Endothelial cell of umbilical vein (primary cell): Measurements from ENCODE around the gene RBM22. TPM values are rescaled to one million over a fixed set of nuclear protein-coding genes. Genes with fewer than 3 reads are reported as not detected.
A peak's percentile ranks its signal among the peaks of the same experiment; 100 is the strongest.

Experiments used
- BruUV-seq: library from RNA; stranded (reverse); fragments of 400-500 nt; replicated peaks from 2 replicates; lab custom pipeline; 2021; lab: Mats Ljungman, UMichigan
- CTCF ChIA-PET: fragments of 300-600, 350-600 bp; sonication (Branson Sonifier 250); formaldehyde crosslinking; loops from one replicate; lab custom pipeline; 2021; ENCODE audit warnings: antibody characterized with exemption, inconsistent platforms; lab: Charles Lee
- POLR2A ChIA-PET: fragments of 300-600, 350-600 bp; sonication (Branson Sonifier 250); formaldehyde crosslinking; loops from one replicate; lab custom pipeline; 2021; ENCODE audit warnings: antibody characterized with exemption, inconsistent platforms; lab: Charles Lee
- DNase-seq: peaks from one replicate; pipeline ENCODE4 v3.0.0-alpha.2; 2011; ENCODE audit warnings: low read depth, low spot score
- FAIRE-seq: peaks from 2 replicates; lab custom pipeline; 2011; peaks lifted over from hg19 to GRCh38; lab: Jason Lieb, UNC
- H2AFZ ChIP-seq: 2 replicates; pipeline ENCODE4 v1.6.0; 2012; ENCODE audit warnings: low read depth, low read length, control low read depth, inconsistent platforms
- H3K27ac ChIP-seq: 2 replicates; pipeline ENCODE4 v1.5.1; 2011; ENCODE audit warnings: low read depth, mild to moderate bottlenecking, control low read depth, low read length, moderate library complexity; ENCODE audit not compliant: insufficient read depth
- H3K27me3 ChIP-seq, 2 experiments: 2 replicates each; pipeline versions ENCODE4 v1.6.0 to v1.6.1; 2011; ENCODE audit warnings: low read length in 2 of 2, mixed read lengths in 1 of 2; ENCODE audit not compliant: control insufficient read depth in 2 of 2, insufficient read depth in 2 of 2
- H3K36me3 ChIP-seq, 2 experiments: 2 replicates in 1 of 2; 3 replicates in 1 of 2; pipeline ENCODE4 v1.5.1; 2011; ENCODE audit warnings: low read length in 2 of 2, mild to moderate bottlenecking in 1 of 2, moderate library complexity in 1 of 2; ENCODE audit not compliant: control insufficient read depth in 2 of 2, insufficient read depth in 2 of 2; ENCODE audit errors: extremely low read depth in 1 of 2
- H3K4me1 ChIP-seq: 3 replicates; pipeline ENCODE4 v1.5.1; 2011; ENCODE audit warnings: mild to moderate bottlenecking, low read length; ENCODE audit not compliant: control insufficient read depth, insufficient read depth; ENCODE audit errors: extremely low read depth
- H3K4me2 ChIP-seq: 2 replicates; pipeline ENCODE4 v1.6.1; 2011; ENCODE audit warnings: low read length, control low read depth, mixed read lengths; ENCODE audit not compliant: insufficient read depth
- H3K4me3 ChIP-seq, 3 experiments: fragments of 200-600 bp in 1 of 3; sonication (generic), shearing (Covaris generic) in 1 of 3; replicated peaks in 1 of 3; 2 replicates each; pipeline ENCODE4 v1.5.1; 2011 to 2016; ENCODE audit warnings: control low read depth in 3 of 3, low read length in 3 of 3, mild to moderate bottlenecking in 2 of 3, inconsistent platforms in 1 of 3, low read depth in 1 of 3, moderate library complexity in 1 of 3; ENCODE audit not compliant: insufficient read depth in 1 of 3
- H3K79me2 ChIP-seq: 2 replicates; pipeline ENCODE4 v1.6.0; 2012; ENCODE audit warnings: low read length, inconsistent platforms; ENCODE audit not compliant: control insufficient read depth, insufficient read depth
- H3K9ac ChIP-seq: replicated peaks from 2 replicates; pipeline ENCODE3; 2011; ENCODE audit warnings: low read length, control low read depth; ENCODE audit not compliant: insufficient read depth; ENCODE audit errors: extremely low read depth
- H3K9me1 ChIP-seq: replicated peaks from 3 replicates; pipeline ENCODE4 v1.6.0; 2011; ENCODE audit warnings: mild to moderate bottlenecking, low read length; ENCODE audit not compliant: control insufficient read depth, insufficient read depth; ENCODE audit errors: extremely low read depth
- H3K9me3 ChIP-seq: replicated peaks from 2 replicates; pipeline ENCODE4 v1.5.1; 2012; ENCODE audit warnings: low read length, inconsistent platforms; ENCODE audit not compliant: control insufficient read depth, insufficient read depth
- H4K20me1 ChIP-seq: replicated peaks from 2 replicates; pipeline ENCODE3; 2011; ENCODE audit warnings: mild to moderate bottlenecking, low read length; ENCODE audit not compliant: control insufficient read depth, insufficient read depth; ENCODE audit errors: extremely low read depth
- EZH2 ChIP-seq: IDR thresholded peaks from 2 replicates; pipeline ENCODE4 v1.6.1; 2012; ENCODE audit warnings: borderline replicate concordance, low read depth, mild to moderate bottlenecking, moderate library complexity, low read length, inconsistent platforms; ENCODE audit not compliant: severe bottlenecking
- FOS ChIP-seq: IDR thresholded peaks from 2 replicates; pipeline ENCODE4 v1.6.1; 2011; ENCODE audit warnings: mild to moderate bottlenecking, low read length, moderate library complexity, borderline replicate concordance; ENCODE audit not compliant: insufficient read depth
- GATA2 ChIP-seq: IDR thresholded peaks from 2 replicates; pipeline ENCODE4 v1.7.0; 2011; ENCODE audit warnings: low read depth, mild to moderate bottlenecking, moderate library complexity, mixed read lengths, low read length; ENCODE audit not compliant: insufficient read length, insufficient read depth
- JUN ChIP-seq: IDR thresholded peaks from 2 replicates; pipeline ENCODE4 v1.6.1; 2011; ENCODE audit warnings: borderline replicate concordance, low read depth; ENCODE audit not compliant: insufficient read length, insufficient read depth
- MYC ChIP-seq: IDR thresholded peaks from one replicate; pipeline ENCODE4 v1.6.1; 2011; ENCODE audit warnings: mild to moderate bottlenecking, low read depth, low read length
- POLR2A ChIP-seq: IDR thresholded peaks from 2 replicates; pipeline ENCODE4 v1.6.1; 2012; ENCODE audit warnings: low read depth, mild to moderate bottlenecking, control low read depth, low read length
- POLR2AphosphoS5 ChIP-seq: IDR thresholded peaks from 2 replicates; pipeline ENCODE4 v1.6.1; 2012; ENCODE audit warnings: low read depth, mild to moderate bottlenecking, control low read depth, low read length, moderate library complexity; ENCODE audit not compliant: insufficient read depth
- dilution Hi-C: fragments of 300-500 bp; cut with MboI; formaldehyde crosslinking; loops from one replicate; pipeline ENCODE4 v1.15.0; 2019; ENCODE audit warnings: low sequenced_read_pairs; ENCODE audit not compliant: extremely low pct_ligation_motif_present
- intact Hi-C: fragments of 100-400 bp; cut with micrococcal nuclease; formaldehyde crosslinking; loops from one replicate; pipeline ENCODE4 v1.10.0; 2022
- polyA plus RNA-seq, 4 experiments: library from polyadenylated mRNA; depleted of rRNA in 3 of 4; stranded (reverse) in 3 of 4; unstranded in 1 of 4; fragments of >200 nt; gene quantifications; 2 replicates each; pipeline versions ENCODE4 v1.2.1 to v1.2.3, GENCODE V29; 2011 to 2012; ENCODE audit warnings: missing spikeins in 1 of 4
- total RNA-seq: library from RNA; stranded (reverse); gene quantifications from 2 replicates; pipeline ENCODE4 v1.2.3, GENCODE V29; 2021
- TF ChIP-seq, protein P1 (sequence below), 2 donors: IDR thresholded peaks; 1 replicate in 1 of 2; 2 replicates in 1 of 2; pipeline ENCODE4 v1.5.1; 2011; ENCODE audit warnings: low read length in 2 of 2, mild to moderate bottlenecking in 2 of 2, moderate library complexity in 2 of 2, control low read depth in 1 of 2, inconsistent platforms in 1 of 2, low read depth in 1 of 2; ENCODE audit not compliant: insufficient read depth in 1 of 2; ENCODE audit errors: extremely low read depth in 1 of 2
- TF ChIP-seq, protein P2 (sequence below): IDR thresholded peaks from 2 replicates; pipeline ENCODE4 v1.6.1; 2011; ENCODE audit not compliant: insufficient read depth, insufficient read length

The RBM22 gene
- total and polyA plus RNA-seq, 2 donors (not counting 3 experiments of a cell fraction or from before 2014, with no cell fraction given): 41.8 to 51.2 TPM

DNA sequence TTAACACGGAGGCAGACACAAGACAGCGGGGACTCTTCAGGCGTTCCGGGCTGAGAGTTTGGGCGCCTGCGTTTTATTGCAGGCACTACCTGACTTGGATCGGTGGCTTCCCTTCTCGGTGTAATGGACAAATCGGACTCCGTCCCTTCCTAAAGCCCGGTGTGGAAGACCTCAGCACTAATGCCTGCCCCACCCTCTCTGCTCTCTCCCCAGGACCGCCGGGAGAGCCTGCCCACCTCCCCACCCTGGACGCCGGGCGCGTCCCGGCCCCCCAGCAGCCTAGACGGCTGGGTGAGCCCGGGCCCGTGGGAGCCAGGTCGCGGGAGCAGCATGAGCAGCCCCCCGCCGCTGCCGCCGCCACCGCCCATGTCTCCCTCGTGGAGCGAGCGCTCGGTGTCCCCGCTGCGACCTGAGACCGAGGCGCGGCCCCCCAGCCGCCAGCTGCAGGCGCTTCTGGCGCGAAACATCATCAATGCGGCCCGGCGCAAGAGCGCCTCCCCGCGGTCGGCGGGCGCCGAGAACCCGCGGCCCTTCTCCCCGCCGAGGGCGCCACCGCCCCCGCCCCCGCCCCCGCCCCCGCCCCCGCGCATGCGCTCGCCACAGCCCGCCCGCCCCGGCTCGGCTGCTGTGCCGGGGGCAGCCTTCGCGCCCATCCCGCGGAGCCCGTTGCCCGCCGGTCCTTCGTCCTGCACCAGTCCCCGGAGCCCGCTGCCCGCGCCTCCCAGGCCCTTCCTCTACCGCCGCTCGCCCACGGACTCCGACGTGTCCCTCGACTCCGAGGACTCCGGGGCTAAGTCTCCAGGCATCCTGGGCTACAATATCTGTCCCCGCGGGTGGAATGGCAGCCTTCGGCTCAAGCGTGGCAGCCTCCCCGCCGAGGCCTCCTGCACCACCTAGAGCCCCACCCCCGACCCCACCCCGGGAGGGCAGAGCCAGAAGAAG, 44.4 kb downstream of the RBM22 start:
- no peaks in the 10 kb centered on the region for H4K20me1 ChIP-seq
- H3K27ac ChIP-seq: no peak overlapping the region
- H3K4me1 ChIP-seq: no peaks in the 10 kb centered on the region
- dilution Hi-C loops: no loop called here
- intact Hi-C loops: loop anchor here (1.0 to 2.0 kb wide), 4 partner anchors 67 to 198 kb away; no protein-coding TSS in a partner anchor
- peaks cover 2% of the 10 kb centered on the region for H3K79me2 ChIP-seq
- ChIA-PET POLR2A (no interaction called here), CTCF (interaction anchor here (0.6 to 9.0 kb wide), 18 partner anchors 9 to 199 kb away, joined by 3 to 123 read pairs (median 4); partner anchors contain the start of genes IRGM, RBM22 and SYNPO)
- no TSS peak for BruUV-seq
- peaks cover under 1 to 7% of the 10 kb centered on the region in 2 experiments for H3K27me3 ChIP-seq
- no peaks in the 10 kb centered on the region for H3K9me3 ChIP-seq
- H3K9ac ChIP-seq: no peak overlapping the region
- no peak overlapping the region for H3K4me2 ChIP-seq
- H3K4me3 ChIP-seq: no peak overlapping the region
- H3K9me1 ChIP-seq: no peaks in the 10 kb centered on the region
- FAIRE-seq (no peak), DNase-seq (peak; percentile 46)
- H3K36me3 ChIP-seq: peaks cover 3 to 26% of the 10 kb centered on the region in 2 experiments
- no peak for TF ChIP-seq MYC
- TF ChIP-seq JUN: no peak
- peak; percentile 58 for TF ChIP-seq POLR2A
- TF ChIP-seq EZH2: no peak
- peak; percentile 69 for TF ChIP-seq POLR2AphosphoS5
- TF ChIP-seq, protein P1, sequence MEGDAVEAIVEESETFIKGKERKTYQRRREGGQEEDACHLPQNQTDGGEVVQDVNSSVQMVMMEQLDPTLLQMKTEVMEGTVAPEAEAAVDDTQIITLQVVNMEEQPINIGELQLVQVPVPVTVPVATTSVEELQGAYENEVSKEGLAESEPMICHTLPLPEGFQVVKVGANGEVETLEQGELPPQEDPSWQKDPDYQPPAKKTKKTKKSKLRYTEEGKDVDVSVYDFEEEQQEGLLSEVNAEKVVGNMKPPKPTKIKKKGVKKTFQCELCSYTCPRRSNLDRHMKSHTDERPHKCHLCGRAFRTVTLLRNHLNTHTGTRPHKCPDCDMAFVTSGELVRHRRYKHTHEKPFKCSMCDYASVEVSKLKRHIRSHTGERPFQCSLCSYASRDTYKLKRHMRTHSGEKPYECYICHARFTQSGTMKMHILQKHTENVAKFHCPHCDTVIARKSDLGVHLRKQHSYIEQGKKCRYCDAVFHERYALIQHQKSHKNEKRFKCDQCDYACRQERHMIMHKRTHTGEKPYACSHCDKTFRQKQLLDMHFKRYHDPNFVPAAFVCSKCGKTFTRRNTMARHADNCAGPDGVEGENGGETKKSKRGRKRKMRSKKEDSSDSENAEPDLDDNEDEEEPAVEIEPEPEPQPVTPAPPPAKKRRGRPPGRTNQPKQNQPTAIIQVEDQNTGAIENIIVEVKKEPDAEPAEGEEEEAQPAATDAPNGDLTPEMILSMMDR (IDR thresholded peaks at IDR 0.05; ENCODE audit: extremely low read depth in 1 of 2, insufficient read depth in 1 of 2, low read depth in 1 of 2, low read length in 2 of 2): peak; percentile 34 to 70
- TF ChIP-seq, protein P2, sequence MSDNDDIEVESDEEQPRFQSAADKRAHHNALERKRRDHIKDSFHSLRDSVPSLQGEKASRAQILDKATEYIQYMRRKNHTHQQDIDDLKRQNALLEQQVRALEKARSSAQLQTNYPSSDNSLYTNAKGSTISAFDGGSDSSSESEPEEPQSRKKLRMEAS: no peak
- TF ChIP-seq FOS: no peak
- no peak for TF ChIP-seq GATA2
- no peak overlapping the region for H2AFZ ChIP-seq
